PC-3 (cell line): ENCODE data around the gene FAM163A.

ENCODE experiments used
- EZH2 ChIP-seq: fragments of 300-600 bp; sonication (generic); IDR thresholded peaks from one replicate; pipeline ENCODE4 v1.6.1; 2017; ENCODE audit warnings: antibody characterized with exemption, mild to moderate bottlenecking, low read length; ENCODE audit not compliant: unreplicated experiment
- TF ChIP-seq, protein P1 (sequence below): fragments of 300-600 bp; sonication (generic); conservative IDR thresholded peaks from 2 replicates; pipeline ENCODE4 v1.5.1; 2017; ENCODE audit warnings: antibody characterized with exemption, low read depth, mild to moderate bottlenecking, low read length

DNA sequence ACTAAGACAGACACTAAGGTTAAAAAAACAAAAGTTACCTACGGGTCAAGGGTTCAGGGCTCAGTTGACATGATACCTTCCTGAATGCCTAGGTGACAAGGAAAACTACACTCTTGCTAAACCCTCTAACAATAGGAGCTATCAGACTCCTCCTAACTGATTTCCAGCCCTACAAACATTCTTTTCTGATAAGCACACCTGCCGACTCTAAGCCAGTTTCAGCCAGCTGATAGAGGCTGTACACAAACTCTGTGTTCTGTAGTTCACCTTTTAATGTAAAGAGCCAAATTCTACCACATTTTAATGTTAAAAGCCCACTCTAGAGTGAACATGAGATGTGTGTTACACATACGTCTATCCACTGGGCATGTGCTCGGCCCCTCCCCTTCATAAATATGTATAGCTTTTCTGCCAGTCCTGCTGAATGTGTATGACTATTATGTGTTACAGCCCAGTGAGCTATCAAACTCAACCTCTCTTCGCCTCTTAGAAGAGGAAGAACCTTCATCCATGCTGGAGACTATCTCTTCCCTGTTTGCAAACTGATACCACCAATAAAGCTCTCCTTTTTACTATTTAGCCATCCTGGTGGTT is 40.0 kb upstream of the FAM163A start:
- TF ChIP-seq EZH2: no peak
- TF ChIP-seq, protein P1, sequence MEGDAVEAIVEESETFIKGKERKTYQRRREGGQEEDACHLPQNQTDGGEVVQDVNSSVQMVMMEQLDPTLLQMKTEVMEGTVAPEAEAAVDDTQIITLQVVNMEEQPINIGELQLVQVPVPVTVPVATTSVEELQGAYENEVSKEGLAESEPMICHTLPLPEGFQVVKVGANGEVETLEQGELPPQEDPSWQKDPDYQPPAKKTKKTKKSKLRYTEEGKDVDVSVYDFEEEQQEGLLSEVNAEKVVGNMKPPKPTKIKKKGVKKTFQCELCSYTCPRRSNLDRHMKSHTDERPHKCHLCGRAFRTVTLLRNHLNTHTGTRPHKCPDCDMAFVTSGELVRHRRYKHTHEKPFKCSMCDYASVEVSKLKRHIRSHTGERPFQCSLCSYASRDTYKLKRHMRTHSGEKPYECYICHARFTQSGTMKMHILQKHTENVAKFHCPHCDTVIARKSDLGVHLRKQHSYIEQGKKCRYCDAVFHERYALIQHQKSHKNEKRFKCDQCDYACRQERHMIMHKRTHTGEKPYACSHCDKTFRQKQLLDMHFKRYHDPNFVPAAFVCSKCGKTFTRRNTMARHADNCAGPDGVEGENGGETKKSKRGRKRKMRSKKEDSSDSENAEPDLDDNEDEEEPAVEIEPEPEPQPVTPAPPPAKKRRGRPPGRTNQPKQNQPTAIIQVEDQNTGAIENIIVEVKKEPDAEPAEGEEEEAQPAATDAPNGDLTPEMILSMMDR: no peak
